Iris pigment epithelial cell (primary cell): Measurements from ENCODE around the gene GRIA1.

Source experiments
- DNase-seq: peaks from one replicate; pipeline ENCODE4 v3.0.0-alpha.2; 2011; ENCODE audit warnings: low read depth

Gene GRIA1

DNA sequence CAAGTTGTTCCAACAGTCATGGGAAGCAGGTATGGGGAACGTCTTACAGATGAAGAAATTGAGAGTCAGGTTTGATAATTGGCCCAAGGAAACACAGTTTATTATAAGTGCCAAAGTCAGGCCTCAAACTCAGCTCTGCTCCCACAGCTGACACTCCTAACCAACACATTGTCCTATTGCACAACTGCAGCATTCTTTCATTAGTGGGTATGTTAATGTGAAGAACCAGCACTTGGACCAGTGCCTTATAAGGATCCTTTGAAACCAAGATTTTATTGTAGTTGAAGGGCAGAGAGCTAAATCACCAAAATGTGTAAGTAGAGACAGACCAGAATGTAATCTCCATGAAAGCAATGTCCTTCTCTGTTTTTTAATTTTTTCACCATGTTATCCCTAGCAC lies 56.1 kb downstream of the GRIA1 start:
- peak; percentile 45 for DNase-seq

DNA sequence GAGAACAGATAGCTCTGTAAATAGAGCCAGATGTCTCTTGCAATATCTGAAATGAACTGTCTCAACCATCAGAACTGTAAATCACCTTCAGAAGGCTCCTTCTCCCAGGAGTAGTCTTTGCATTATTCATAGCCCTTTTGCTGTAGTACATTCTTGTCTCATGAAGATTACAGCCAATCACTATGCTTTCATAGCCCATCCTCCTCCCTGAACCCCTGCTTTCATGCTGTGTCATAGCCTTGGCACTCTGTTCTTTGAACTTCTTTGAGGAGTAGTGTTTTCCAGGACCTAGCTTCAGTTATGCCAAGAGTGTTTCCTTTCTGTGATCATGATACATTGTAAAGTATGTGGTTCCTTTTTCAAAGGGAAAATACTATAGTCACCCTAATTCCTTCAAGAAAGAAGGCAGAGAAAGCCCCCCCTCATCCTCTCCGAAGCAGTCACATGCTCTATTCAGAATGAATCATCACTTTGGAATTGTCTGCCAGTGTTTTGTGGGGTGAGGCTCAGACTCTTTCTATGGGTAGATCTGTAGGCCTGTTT lies 61.1 kb downstream of the GRIA1 start:
- DNase-seq = peak; percentile 98

DNA sequence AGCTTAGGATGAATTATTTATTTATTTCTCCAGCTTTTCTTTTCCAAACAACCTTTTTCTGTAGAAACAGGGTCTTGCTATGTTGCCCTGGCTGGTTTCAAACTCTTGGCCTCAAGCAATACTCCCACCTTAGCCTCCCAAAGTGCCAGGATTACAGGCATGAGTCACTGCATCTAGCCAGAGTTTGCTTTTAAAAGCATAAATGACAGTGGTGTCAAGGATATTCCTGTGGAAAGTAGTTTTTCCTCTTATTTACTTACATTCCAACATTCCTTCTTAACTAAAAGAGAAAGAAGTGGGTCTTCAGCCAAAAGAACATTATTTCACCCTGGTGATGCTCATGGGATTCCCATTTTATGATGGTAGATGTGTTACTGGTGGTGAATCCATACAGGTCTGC lies 62.4 kb downstream of the GRIA1 start:
- peak; percentile 26 for DNase-seq

DNA sequence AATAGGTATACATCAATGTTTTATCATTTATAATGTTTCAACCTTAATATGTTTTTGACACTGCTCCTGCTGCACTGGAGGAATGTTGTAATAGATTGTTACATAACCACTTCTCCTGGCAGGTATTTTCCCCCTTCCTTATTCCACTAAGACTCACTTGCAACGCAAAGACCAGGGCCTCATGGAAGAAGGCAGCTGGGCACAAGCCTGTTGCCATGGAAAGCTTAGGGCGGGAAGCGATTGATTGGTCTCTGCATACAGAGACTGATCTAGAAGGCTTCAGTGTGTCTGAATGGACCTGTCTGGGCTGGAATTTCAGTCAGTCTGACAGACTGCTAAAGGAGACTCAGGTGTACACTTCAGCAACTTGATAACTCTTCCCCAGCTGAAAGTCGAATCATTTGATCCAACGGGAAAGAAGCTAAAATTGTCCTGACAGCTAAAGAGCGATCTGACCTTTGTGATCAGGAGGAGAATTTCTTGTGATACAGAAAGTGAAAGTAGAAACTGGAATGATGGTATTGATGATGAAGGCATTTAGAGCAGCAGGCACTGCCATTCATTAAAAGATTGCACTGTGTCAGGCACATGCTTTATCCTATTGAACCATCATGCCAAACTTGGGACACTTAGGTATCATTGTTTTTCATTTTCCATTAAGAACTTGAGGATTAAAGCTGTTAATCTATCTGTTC lies 65.1 kb downstream of the GRIA1 start:
- no peak for DNase-seq

DNA sequence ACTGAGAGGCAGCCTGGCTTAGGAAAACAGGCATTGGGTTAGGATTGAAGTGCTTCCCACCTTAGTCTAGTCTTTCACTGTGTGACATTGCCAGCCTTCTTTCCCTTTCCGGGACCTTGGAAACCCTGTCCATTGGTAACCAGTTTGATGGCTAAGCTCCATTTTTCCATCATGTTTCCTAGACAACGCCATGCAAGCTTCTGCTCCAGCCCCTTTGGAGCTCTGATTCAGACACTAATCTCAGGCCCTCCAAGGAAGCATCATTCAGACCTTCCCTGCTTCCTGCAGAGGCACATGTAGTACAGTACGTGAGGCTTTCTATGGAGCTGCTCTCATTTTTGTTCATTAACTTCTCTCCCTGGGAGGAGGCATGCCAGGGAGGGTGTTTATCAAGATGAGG lies 68.5 kb downstream of the GRIA1 start:
- no peak for DNase-seq

DNA sequence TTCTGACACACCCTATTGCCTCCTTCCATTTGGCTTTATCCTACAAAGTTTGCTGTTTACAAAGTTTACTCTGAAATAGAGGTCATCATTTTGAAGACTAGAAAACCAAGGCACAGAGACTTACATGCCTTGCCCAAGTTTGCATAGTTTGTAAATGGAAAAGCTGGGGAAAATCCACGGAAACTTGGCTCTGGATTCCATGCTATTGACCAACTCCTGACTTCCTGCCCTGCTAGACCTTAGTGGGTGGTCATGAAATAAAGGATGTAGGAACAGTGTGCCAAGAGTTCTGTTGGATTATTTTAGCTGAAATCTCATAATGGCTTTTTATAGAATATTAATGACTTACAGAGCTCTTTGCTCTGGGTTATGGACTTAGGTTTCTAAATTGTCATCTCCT lies 69.5 kb downstream of the GRIA1 start:
- no peak for DNase-seq

DNA sequence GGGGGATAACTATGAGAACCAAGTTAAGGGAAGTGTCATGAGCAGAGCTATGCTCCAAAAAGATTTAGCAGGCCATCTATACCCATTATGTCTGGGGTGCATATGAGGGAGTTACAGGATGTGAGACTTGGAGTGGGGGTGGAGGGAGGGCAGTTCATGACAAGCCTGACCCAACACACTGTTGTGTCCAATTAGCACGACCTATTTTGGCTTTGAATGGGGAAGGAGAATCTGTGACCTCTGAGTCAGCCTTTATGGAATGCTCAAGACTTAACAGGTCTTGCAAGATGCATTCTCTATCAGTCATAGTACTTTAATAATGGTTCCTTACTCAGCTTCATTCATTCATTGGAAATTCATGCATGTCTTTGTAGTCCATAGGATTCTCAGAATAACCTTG lies 71.7 kb downstream of the GRIA1 start:
- DNase-seq = peak; percentile 81

DNA sequence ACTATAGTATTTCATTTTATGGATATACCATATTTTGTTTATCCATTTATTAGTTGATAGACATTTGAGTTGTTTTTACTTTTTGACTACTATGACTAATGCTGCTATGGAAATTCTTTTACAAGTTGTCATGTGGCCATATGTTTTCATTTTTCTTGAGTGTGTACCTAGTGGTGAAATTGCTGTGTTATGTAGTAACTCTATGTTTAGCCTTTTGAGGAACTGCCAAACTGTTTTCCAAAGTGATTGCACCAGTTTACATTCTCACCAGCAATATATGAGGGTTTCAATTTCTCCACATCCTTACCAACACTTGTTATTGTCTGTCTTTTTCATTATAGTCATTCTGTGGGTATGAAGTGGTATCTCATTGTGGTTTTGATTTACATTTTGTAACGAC lies 75.4 kb downstream of the GRIA1 start:
- peak; percentile 95 for DNase-seq

DNA sequence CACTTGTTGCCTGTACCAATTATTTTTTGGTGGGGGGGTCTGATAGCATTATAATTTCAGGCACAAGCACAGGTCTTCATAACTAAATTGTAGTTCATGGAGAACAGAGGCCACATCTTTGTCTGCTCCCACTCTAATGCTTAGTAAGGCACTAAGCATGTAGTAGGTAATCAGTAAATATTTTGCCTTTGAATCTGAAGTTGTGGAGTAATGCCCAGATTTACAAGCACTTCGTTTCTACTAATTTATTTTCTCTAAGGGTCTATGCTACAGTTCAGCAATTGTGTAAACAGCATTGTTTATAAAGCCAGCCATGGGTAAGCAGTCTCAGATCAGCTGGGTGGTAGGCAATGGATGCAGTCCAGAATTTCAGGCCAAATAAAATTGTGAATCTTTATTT lies 78.6 kb downstream of the GRIA1 start:
- peak; percentile 16 for DNase-seq

DNA sequence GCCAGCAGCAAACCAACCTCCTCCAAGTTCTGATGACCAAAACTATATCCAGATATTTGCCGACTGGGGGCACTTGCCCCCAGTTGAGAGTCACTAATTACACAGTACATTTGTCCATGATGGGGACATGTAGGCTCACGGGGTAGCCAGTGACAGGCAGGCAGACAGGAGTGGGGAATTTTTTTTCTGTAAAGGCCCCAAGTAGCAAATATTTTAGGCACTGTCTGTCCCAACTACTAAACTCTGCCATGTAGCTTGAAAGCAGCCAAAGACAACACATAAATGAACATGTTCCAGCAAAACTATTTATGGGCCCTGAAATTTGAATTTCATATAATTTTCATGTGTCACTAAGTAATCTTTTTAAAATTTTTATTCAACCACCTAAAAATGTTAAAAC lies 80.7 kb downstream of the GRIA1 start:
- no peak for DNase-seq

DNA sequence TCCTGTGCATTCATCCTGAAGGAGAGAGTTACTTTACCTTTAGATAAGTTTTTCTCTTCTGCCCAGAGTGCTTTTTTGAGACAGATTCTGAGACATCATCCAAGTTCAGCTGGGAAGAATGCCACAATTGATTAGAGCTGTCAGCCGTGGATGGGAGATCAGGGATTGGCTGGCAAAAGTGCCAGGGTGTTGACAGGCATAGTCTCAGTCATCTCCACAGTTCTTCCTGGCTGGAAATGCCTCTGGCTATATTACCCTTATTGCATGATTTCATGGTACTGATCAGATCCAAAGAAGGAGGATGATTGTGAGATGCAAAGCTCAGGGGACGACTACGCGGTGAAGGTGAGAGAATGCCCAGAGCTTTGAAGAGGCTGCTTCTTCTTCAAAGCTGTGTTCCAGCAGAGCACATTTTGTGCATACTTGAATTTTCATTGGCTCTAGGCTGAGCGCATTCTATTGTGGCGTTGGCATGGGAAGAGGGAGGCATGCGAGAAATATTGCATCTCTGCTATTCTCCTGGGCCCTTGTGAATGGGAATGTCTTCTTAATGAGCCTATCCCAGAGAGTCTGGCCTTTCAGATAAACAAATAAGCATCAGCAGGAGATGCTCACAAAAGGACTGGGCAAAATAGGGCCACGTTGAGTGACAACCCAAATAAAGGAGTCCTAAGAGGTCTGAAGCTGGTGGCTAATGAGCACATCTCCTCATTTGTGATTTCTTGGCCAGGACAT lies 82.1 kb downstream of the GRIA1 start:
- no peak for DNase-seq

DNA sequence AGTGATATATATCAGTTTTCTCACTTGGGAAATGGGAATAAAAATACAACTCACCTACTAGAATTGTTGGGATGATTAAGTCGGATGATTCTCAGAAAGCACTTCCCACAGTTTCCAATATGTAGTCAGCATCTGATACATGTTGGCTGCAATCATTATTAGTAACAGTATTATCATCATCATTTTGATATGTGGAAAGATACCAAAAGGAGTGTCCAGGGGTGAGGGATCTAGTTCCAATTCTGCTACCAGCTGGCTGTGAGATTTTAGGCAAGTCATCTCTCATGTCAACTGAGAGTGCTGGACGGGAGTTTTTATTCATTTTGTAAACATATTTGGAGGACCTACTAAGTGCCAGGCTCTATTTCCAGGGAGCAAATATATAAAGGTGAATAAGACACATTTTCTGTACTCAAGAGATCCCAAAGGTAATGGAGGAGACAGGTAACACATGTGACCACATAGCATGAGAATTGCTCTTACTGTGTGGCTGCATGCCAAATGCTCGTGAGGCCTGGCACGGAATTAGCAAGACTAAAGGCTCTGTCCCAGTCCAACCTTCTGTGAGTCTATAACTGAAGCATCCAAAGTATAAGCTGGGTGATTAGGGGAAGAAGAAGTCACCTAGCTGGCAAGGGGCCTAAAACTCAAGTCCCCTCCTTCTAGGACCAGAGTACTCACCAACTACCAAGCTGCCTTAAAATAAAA lies 83.0 kb downstream of the GRIA1 start:
- DNase-seq = no peak

DNA sequence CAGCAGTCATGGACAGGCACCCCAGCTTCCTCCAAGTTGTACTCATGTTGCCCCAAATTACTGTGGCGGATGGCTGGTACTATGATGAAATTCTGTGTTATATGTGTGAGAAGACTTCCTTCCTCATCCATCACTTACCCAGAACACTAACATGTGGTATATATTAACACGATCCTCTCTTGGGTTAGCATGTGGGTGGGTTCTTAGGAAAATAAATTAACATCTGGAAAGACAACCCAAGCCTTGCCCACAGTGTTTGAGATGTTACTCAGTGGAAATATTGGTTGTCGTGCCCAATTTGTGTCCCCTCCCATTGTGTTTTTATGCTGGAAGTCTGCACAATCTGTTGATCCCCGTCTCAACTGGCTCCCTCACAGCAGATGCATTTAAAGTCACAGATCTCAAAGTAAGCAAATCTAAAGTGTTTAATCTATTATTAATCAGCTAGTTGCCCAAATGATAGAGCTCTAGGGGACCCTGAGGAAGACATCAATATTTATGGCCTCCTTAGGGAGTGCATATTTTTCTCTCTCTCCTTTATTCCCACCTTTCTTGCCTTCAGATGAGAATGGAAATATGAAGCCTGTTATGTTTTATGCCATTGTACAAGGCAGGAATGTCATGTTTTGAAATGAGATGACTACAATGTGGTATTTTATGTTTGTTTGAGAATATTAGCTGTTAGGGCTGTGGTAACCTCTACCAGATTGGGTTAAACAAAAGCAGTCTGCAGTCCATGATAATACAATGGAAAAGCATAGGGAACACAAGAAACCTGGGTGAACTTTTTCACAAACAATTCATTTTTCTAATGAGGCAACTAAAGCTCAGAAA lies 93.9 kb downstream of the GRIA1 start:
- peak; percentile 24 for DNase-seq

DNA sequence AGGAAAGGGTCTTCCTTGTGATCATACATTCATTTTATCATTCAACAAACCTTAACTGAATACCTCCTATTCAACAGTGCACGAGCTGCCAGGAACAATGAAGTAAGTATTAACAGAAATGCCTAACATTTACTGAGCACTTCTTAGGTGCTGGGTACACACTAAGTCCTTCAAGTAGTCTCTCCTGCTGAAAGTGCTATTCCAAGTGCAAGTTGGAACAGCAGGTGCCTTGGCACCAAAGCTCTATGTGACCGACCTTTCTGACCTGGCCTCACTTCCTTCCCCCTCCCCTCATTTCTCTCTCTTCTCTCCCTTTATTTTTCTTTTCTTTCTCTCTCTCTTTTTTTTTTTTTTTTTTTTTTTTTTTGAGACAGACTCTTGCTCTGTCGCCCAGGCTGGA lies 94.5 kb downstream of the GRIA1 start:
- no peak for DNase-seq

DNA sequence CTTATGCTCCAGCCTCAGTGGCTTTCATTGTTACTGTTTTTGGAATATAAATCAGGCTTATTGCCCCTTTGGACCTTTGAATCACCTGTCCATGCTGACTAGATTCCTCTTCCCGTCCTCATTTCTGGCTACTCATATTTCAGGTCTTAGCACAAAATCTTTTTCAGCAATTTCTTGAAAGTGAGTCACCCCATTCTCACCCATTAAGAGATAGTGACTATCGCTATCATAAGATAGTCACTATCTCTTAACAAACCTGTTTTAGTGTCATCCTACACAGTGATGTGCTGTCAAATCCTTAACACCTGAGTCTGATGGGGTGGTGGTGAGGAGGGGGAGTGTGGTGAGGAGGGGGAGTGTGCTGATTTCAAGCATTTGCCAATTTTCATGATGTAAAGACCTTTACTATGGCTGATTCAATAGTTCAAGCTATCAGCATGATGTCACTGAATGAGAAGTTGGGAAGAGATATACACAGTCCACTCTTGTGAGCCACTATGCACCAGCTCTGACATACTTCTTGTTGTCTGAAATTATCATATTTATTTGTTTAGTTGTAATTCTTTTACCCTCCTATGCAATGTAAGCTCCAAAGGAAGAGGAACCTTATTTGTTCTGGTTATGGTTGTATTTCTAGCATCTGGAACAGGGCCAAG lies 95.3 kb downstream of the GRIA1 start:
- no peak for DNase-seq

DNA sequence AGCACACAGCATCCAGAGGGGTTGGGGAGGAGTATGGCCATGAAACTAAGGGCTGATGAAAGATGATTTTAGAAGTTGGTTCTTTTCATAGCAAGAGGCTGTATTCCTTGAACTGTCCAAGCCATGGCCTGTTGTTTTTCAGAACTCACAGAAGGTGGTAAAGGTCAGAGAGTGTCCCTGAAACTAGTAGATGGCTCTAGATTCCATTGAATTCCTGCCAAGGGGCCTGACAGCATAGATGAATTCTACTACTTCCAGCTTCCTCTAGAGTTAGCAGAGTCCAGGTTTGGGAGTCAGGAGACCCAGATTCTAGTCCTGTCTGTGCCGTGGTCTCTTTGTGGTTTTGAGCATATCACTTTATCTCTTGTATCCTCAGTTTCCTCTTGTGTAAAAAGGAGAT lies 101.6 kb downstream of the GRIA1 start:
- DNase-seq = no peak

DNA sequence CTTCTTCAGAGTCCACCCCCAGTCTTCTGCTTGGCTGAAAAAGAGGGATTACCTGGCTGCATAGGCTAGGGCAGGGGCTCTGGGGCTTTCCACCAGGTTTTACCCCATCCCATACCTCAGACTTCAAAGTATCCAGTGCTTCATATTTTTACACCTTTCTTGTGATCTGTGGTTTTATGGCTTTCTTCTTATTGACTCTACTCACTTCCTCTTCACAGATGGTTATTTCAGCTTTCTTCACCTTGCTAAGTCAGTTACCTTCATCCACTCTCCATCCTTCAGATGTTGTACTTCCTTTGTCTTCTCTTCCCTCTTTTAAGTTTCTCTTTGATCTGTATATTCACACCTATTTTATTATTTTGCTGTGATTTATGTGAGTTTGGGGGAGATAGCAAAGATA lies 104.3 kb downstream of the GRIA1 start:
- no peak for DNase-seq

DNA sequence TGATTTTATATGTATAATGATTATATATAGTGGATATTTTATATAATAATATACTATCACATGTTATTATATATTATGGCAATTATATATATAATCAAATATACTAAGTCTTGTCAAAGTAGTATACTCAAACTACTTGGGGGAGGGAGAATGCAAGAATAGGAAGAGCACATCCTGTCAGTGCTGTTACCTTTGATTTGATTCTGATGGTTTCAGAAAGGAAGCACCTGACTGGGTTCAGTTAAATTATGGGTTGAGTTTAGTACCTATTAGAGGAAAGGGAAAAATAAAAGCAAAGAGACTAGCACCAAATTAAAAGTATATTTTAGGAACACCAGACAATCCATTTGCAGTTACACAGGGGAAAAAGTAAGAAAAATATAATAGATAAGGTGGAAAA lies 107.6 kb downstream of the GRIA1 start:
- no peak for DNase-seq

DNA sequence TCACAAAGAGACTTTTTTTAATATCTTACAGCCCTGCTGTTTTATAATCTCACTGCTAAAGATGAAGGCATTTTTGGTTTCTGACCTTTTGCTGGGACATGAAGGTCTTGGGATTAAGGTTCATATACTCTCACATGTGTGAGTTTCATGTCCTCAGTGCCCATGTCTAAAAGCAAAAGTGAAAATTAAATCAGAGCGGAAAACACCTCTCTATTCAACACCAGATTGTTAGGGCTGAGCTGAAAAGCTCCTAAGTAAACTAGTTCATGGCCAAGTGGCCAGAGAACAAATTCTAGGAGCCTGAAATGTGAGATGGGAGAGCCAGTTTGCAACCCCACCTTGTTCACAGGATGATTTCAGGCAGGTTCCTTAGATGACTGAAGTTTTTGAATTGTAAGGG lies 110.9 kb downstream of the GRIA1 start:
- no peak for DNase-seq

DNA sequence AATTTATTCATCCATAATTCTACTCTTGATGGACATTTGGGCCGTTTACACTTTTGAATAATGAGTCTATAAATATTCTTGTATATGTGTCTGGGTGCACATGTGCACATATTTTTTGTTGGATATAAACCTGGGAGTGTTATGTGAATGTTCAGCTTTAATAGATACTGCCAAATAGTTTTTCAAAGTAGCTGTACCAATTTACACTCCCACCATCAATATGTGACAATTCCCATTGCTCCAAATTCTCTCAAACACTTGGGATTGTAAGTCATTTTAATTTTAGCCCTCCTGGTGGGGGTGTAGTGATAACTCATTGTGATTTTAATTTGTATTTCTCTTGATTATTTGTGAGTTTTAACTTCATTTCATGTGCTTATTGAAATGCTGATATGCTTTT lies 114.9 kb downstream of the GRIA1 start:
- DNase-seq = no peak

DNA sequence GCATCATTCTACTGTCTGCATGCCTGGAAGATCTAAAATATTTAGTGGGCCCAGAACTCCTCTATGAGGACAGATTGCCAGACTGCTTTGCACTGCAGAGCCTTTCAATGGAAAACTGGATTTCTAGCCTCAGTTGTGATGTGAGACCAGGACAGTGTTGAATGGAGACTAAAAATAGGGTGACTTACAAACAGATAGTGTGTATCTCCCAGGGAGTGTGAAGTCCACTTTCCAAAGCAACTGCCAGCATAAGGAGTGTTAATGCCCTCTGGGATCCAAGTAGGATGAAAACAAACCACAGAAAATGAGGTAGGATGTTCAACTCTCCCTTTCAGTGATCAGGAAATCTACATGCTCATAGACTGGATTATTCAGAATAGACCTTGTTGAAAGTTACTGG lies 119.5 kb downstream of the GRIA1 start:
- DNase-seq = no peak

DNA sequence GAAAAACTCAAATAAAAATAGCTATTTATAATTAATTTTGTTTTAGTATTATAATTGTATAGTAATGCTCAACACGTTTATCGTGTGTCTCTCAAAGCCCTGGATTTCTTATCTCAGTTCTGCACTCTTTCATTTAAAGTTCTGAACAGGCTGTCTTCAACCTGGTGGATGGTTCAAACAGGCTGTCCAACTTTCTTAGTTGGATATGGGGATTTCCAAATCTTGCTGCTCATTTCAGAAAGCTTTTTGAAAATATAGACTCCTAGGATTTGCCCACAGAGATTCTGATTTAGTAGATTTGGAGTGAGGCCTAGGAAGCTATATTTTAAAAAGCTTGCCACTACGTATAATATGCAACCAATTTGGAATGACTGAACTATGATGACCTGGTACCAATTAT lies 120.3 kb downstream of the GRIA1 start:
- DNase-seq = no peak
